Thoracic aorta endothelial cell (primary cell): ENCODE measurements around the gene S1PR5. TPM values are rescaled to one million over a fixed set of nuclear protein-coding genes. Genes with fewer than 3 reads are reported as not detected.

Source experiments
- small RNA-seq: library from RNA; depleted of rRNA; stranded (forward); fragments of <200 nt; gene quantifications from one replicate; pipeline ENCODE3, GENCODE V24; 2012
- total RNA-seq: library from RNA; depleted of rRNA; stranded (reverse); fragments of >200 nt; gene quantifications from 2 replicates; pipeline ENCODE4 v1.2.3, GENCODE V29; 2012

S1PR5 gene, protein sequence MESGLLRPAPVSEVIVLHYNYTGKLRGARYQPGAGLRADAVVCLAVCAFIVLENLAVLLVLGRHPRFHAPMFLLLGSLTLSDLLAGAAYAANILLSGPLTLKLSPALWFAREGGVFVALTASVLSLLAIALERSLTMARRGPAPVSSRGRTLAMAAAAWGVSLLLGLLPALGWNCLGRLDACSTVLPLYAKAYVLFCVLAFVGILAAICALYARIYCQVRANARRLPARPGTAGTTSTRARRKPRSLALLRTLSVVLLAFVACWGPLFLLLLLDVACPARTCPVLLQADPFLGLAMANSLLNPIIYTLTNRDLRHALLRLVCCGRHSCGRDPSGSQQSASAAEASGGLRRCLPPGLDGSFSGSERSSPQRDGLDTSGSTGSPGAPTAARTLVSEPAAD
- total RNA-seq: not detected in 2 replicates

DNA sequence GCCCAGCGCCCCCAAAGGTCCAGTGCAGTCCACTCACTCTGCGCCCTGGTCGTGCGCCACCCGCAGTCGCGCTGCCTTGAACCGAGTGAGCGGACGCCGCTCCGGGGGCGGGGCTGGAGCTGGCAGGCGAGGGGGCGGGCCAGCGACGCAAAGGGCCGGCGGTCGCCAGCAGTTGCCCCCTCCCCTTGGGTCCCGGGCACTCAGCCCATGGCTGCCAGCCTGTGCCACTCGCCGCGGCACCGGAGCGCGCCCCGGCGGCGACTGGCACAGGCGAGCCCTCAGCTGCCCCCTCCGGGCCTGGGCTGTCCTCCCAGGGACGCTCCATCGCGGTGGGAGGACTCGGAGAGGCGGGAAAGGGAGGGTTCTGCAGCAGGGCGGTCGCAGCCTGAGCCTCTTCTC, at the start of gene S1PR5:
Gene S1PR5 (minus strand): TSS at position 87 of the 399 bp plus-strand sequence. CDS start 2,436 bp downstream, outside the sequence.

DNA sequence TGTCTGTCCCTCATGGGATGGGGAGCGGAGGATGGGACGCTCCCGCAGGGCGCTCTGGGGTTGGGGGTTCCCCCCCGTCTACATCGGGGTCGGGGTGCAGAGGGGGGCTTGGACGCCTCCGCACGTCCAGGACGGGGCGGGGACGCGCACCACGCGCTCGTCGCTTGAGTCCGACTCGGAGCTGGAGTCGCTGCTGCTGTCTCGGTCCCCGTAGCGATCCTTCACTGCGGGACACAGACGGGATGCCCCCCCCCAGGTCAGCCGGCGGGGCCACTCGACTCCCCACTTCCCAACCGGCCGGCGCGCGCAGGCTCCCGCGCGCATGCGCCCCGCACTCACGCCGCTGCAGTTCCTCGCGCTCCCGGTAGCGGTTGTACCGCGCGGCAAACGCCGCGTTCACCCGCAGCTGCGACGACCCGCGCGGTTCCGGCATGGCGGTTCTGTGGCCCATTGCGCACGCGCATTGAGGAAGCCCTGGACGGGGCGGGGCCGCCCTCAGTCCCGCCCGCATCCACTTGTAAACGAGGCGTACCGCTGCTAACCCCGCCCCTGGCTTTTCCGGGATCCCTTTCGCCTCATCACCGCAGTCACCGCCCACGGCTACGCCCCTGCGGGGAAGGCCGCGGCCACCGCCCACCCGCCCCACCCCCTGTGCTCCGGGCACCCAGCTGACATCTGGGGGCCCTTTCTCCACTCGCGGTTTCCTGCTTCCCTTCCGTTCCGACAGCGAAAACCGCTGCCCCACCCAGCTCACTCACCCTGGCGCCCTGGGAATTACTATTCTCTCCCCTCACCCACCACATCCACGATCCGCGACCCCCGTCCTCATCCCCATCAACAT, 48.5 kb upstream of the S1PR5 start, which contains the start of gene KRI1:
Gene KRI1 (minus strand): TSS at position 444 of the 841 bp plus-strand sequence. CDS start 11 bp downstream, at position 433.

DNA sequence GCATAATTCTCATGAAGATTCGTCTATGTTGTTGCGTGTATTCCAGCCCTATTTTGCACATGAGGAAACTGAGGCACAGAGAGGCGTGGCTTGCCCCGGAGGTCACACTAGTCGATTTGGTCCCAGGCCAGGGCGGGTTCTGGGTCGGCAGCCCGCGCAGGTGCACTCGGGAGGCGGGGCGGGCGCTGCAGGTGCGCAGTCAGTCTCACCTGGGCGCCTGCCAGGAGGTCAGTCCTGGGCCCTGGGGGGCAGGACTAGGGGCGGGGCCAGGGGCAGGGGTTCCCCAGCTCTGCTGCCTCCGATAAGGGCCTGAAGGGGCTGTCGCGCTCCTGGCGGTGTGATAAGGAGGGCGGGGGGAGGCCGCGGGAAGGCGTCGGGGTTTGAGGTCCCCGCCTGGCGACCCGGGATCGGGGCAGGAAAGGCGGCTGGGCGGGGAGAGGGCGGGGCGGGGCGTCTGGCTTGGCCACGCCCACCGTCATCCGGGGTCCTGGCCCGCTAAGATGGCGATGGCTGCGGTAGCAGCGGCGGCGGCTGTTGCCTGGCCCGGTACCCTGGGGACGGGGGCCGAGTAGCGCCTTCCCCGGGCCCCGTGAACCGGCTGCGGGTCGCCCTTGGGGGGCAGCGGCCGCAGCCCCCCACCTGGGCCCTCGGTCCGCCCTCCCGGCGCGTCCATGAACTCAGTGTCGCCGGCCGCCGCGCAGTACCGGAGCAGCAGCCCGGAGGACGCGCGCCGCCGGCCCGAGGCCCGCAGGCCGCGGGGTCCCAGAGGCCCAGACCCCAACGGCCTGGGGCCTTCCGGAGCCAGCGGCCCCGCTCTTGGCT, 26.4 kb upstream of the S1PR5 start, which contains the start of gene ATG4D:
Gene ATG4D (plus strand): TSS at position 485 of the 822 bp plus-strand sequence. CDS start 187 bp downstream, at position 672.

DNA sequence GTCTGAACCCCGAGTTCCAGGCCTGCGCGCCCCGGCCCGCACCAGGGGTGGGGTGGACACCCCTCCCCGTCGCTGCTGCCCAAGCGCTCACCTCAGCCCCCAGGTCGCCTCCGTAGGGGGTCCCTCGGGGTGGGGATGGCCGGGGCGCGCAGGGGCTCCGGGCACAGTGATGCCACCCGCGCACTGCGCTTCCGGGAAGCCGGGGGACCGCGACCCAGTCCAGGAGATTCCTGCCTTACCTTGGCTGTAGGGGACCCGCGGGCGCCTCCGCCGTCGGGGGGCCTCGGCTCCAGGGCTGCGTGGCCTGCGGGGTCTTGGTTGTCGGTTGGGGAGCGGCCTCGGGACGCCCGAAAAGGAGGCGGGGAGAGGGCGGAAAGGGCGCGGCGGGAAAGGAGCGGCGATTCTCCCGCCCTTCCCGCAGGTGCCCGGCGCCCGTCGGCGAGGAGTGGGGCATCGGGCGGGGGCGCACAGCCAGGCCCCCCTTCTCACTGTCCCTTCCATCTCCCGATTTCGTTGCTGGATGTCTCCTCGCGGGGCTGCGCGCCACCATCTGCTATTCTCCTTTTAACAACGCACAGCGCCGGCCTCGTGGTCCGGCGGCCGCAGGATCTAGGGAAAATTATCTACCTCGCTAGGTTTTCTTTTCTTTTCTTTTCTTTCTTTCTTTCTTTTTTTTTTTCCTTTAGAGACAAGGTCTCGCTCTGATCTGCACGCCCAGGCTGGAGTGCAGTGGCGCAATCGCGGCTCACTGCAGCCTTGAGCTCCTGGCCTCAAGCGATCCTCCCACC, 14.1 kb downstream of the S1PR5 start, which contains the start of gene KEAP1:
Gene KEAP1 (minus strand): TSS at position 355 of the 788 bp plus-strand sequence. CDS start 3,323 bp downstream, outside the sequence.

Small RNA genes within 50 kb of the gene (small RNA-seq; reads per million reads assigned to genes)
- gene MIR1238 (not detected), gene RNU7-140P (not detected)

Other genes starting within 250 kb of the S1PR5 start
- gene ICAM1, start 246.3 kb downstream of the S1PR5 start, total RNA-seq: 8.5 and 16.2 TPM in 2 replicates
- 0.29 and 0.40 TPM in 2 replicates for gene ICAM4, start 230.5 kb downstream of the S1PR5 start, total RNA-seq
- 0.29 TPM in 1 of 2 replicates, not detected in the other for gene ICAM5, start 227.5 kb downstream of the S1PR5 start, total RNA-seq
- 0.27 and 0.79 TPM in 2 replicates for gene ZGLP1, start 207.6 kb downstream of the S1PR5 start, total RNA-seq
- 14.3 and 18.0 TPM in 2 replicates for gene FDX2, start 201.4 kb downstream of the S1PR5 start, total RNA-seq
- gene RAVER1, start 183.9 kb downstream of the S1PR5 start, total RNA-seq: 13.8 and 21.3 TPM in 2 replicates
- 5.1 and 7.8 TPM in 2 replicates for gene ICAM3, start 177.8 kb downstream of the S1PR5 start, total RNA-seq
- gene TYK2, start 136.9 kb downstream of the S1PR5 start, total RNA-seq: 76.1 and 76.9 TPM in 2 replicates
- 237 and 265 TPM in 2 replicates for gene CDC37, start 113.9 kb downstream of the S1PR5 start, total RNA-seq
- 3.9 and 5.7 TPM in 2 replicates for gene PDE4A, start 96.9 kb downstream of the S1PR5 start, total RNA-seq
- 59.3 and 65.0 TPM in 2 replicates for gene KEAP1, start 14.1 kb downstream of the S1PR5 start, total RNA-seq
- gene ATG4D, start 26.5 kb upstream of the S1PR5 start, total RNA-seq: 10.3 and 10.8 TPM in 2 replicates
- 9.2 and 9.3 TPM in 2 replicates for gene KRI1, start 48.6 kb upstream of the S1PR5 start, total RNA-seq
- 1.6 and 2.4 TPM in 2 replicates for gene CDKN2D, start 51.5 kb upstream of the S1PR5 start, total RNA-seq
- not detected in 2 replicates for gene AP1M2, start 69.9 kb upstream of the S1PR5 start, total RNA-seq
- gene SLC44A2, start 108.1 kb upstream of the S1PR5 start, total RNA-seq: 44.8 and 78.0 TPM in 2 replicates
- gene ILF3, start 136.9 kb upstream of the S1PR5 start, total RNA-seq: 194 and 256 TPM in 2 replicates
- 23.7 and 27.9 TPM in 2 replicates for gene QTRT1, start 184.0 kb upstream of the S1PR5 start, total RNA-seq
- 121 and 149 TPM in 2 replicates for gene DNM2, start 200.6 kb upstream of the S1PR5 start, total RNA-seq